GM23248 (cell line): ENCODE measurements around the gene TMEM52B. TPM values are rescaled to one million over a fixed set of nuclear protein-coding genes. Genes with fewer than 3 reads are reported as not detected.
"Not testable (repeated sequence)": the region's sequence is repeated elsewhere in the genome, so short reads cannot be mapped to it uniquely, and the experiment has no call there.

Experiments used
- DNase-seq: peaks from one replicate; pipeline ENCODE4 v3.0.0-alpha.2; 2015
- H2AFZ ChIP-seq: fragments of 200-600 bp; sonication (generic); 2 replicates; pipeline ENCODE4 v1.6.1; 2016; ENCODE audit warnings: antibody characterized with exemption
- H3F3A ChIP-seq: fragments of 200-600 bp; sonication (generic); 2 replicates; pipeline ENCODE4 v1.6.1; 2016; ENCODE audit warnings: mild to moderate bottlenecking, antibody characterized with exemption, mixed run types; ENCODE audit not compliant: insufficient read depth
- H3K27ac ChIP-seq: fragments of 200-600 bp; sonication (generic); 2 replicates; pipeline ENCODE4 v1.5.1; 2016; ENCODE audit warnings: mild to moderate bottlenecking
- H3K27me3 ChIP-seq: fragments of 200-600 bp; sonication (generic); replicated peaks from 2 replicates; pipeline ENCODE4 v1.6.1; 2016; ENCODE audit warnings: mild to moderate bottlenecking; ENCODE audit not compliant: insufficient read depth
- H3K36me3 ChIP-seq: fragments of 200-600 bp; sonication (generic); 2 replicates; pipeline ENCODE4 v1.6.1; 2016; ENCODE audit warnings: low read depth, mild to moderate bottlenecking
- H3K4me1 ChIP-seq: fragments of 200-600 bp; sonication (generic); 2 replicates; pipeline ENCODE4 v1.6.1; 2016; ENCODE audit warnings: mild to moderate bottlenecking; ENCODE audit not compliant: insufficient read depth
- H3K4me2 ChIP-seq: fragments of 200-600 bp; sonication (generic); one replicate; pipeline ENCODE4 v1.6.1; 2016; ENCODE audit warnings: mild to moderate bottlenecking; ENCODE audit not compliant: unreplicated experiment
- H3K4me3 ChIP-seq: fragments of 200-600 bp; sonication (generic); 2 replicates; pipeline ENCODE4 v1.5.1; 2016; ENCODE audit warnings: mild to moderate bottlenecking
- H3K79me2 ChIP-seq: fragments of 200-600 bp; sonication (generic); 2 replicates; pipeline ENCODE4 v1.6.1; 2016; ENCODE audit warnings: mild to moderate bottlenecking; ENCODE audit not compliant: insufficient read depth
- H3K9ac ChIP-seq: fragments of 200-600 bp; sonication (generic); 2 replicates; pipeline ENCODE4 v1.6.1; 2016; ENCODE audit warnings: mild to moderate bottlenecking
- H3K9me2 ChIP-seq: fragments of 200-600 bp; sonication (generic); 2 replicates; pipeline ENCODE4 v1.6.1; 2016; ENCODE audit warnings: mixed run types, mild to moderate bottlenecking, moderate library complexity; ENCODE audit not compliant: insufficient read depth
- H3K9me3 ChIP-seq: fragments of 200-600 bp; sonication (generic); one replicate; pipeline ENCODE4 v1.6.1; 2017; ENCODE audit warnings: low read depth
- H4K20me1 ChIP-seq: fragments of 200-600 bp; sonication (generic); 2 replicates; pipeline ENCODE4 v1.6.0; 2016; ENCODE audit not compliant: insufficient read depth
- EZH2 ChIP-seq: fragments of 200-600 bp; sonication (generic); IDR thresholded peaks from 2 replicates; pipeline ENCODE4 v1.6.1; 2018; ENCODE audit warnings: antibody characterized with exemption, mild to moderate bottlenecking; ENCODE audit not compliant: insufficient read depth, poor library complexity, severe bottlenecking
- EZH2phosphoT487 ChIP-seq: fragments of 200-600 bp; sonication (generic); IDR thresholded peaks from 2 replicates; pipeline ENCODE4 v1.6.1; 2018; ENCODE audit warnings: antibody characterized with exemption, moderate library complexity, mild to moderate bottlenecking, low read depth; ENCODE audit not compliant: insufficient read depth
- WGBS, 2 experiments: methylation state at CpG; one replicate each; pipeline ENCODE4 v1.1.6; 2015 to 2017; ENCODE audit warnings: low lambda C conversion rate in 2 of 2, low coverage in 1 of 2; ENCODE audit errors: missing lambda C conversion rate in 2 of 2; 5-methylcytosine and 5-hydroxymethylcytosine counted together
- in situ Hi-C: fragments of 300-500 bp; cut with MboI; formaldehyde crosslinking; loops from 2 replicates; pipeline ENCODE4 v1.15.0; 2020
- polyA plus RNA-seq: library from polyadenylated mRNA; unstranded; fragments of >200 nt; fragmentation: Nextera tagmentation; extraction: Ambion mirVana; gene quantifications from 2 replicates; pipeline ENCODE4 v1.2.1, GENCODE V29; 2016
- total RNA-seq: library from RNA; depleted of rRNA; stranded (reverse); fragments of >200 nt; shearing (Covaris generic); gene quantifications from 2 replicates; pipeline ENCODE4 v1.2.3, GENCODE V29; 2014

Gene TMEM52B
- total and polyA plus RNA-seq, 2 experiments from 2014 or later = 0.25 to 6.7 TPM

- TF ChIP-seq EZH2phosphoT487 (no peak), EZH2 (no peak)
- H3K79me2 ChIP-seq = no peaks in the 10 kb centered on the region
- no peak overlapping the region for H3K4me3 ChIP-seq
- H3K9me2 ChIP-seq = no peaks in the 10 kb centered on the region
- peak overlapping the region; percentile 67 for H3K27ac ChIP-seq
- peak overlapping the region; percentile 36 for H3K4me2 ChIP-seq
- H3K4me1 ChIP-seq = peaks cover 52% of the 10 kb centered on the region
- H4K20me1 ChIP-seq = no peaks in the 10 kb centered on the region
- WGBS, 2 experiments = 31 to 34% methylated on average over 5 of the region's 5 CpGs
- in situ Hi-C loops = no loop called here
- H3K27me3 ChIP-seq = no peaks in the 10 kb centered on the region
- H3K9me3 ChIP-seq = no peaks in the 10 kb centered on the region
- peak; percentile 96 for DNase-seq
- H3K9ac ChIP-seq = peak overlapping the region; percentile 16; the same call in 1 of the 2 replicates
- H3F3A ChIP-seq = peaks cover 40% of the 10 kb centered on the region
- no peaks in the 10 kb centered on the region for H3K36me3 ChIP-seq
- no peak overlapping the region for H2AFZ ChIP-seq
Observed at GRCh38 chr12:10182354-10183049, 3.7 kb downstream of the TMEM52B start.

DNA sequence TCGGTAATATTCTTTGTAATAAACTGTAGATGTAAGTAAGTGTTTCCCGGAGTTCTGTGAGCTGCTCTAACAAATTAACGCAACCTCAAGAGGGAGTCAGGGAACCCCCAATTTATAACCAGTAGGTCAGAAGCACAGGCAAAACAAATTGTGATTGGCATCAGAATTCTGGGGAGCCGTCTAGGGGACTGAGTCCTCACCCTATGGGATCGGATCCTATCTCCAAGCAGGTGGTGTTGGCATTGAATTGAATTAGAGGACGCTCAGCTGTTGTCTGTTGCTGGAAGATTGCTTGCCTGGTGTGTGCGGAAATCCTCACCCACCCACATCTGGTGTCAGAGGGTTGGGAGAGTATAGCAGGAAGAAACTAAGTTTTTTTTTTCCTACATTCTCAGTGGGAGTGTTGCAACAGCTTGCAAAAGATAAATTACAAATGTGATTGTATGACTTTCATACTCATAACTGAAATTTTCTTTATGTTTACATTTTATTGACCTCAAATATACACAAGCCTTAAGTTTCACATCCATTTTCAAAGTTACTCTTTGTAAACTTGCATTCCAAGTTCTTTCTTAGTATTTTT lies 5.5 kb downstream of the TMEM52B start:
- peak overlapping the region; percentile 17; the same call in 1 of the 2 replicates for H3K4me3 ChIP-seq
- no peaks in the 10 kb centered on the region for H3K79me2 ChIP-seq
- H2AFZ ChIP-seq = peak overlapping the region; percentile 35
- H3F3A ChIP-seq = peaks cover 43% of the 10 kb centered on the region
- peak overlapping the region; percentile 15; the same call in 1 of the 2 replicates for H3K9ac ChIP-seq
- TF ChIP-seq EZH2 (no peak), EZH2phosphoT487 (no peak)
- no peaks in the 10 kb centered on the region for H4K20me1 ChIP-seq
- no peaks in the 10 kb centered on the region for H3K27me3 ChIP-seq
- in situ Hi-C loops = no loop called here
- H3K9me3 ChIP-seq = no peaks in the 10 kb centered on the region
- H3K4me1 ChIP-seq = peaks cover 51% of the 10 kb centered on the region
- peak overlapping the region; percentile 23 for H3K4me2 ChIP-seq
- H3K27ac ChIP-seq = peak overlapping the region; percentile 49
- H3K9me2 ChIP-seq = no peaks in the 10 kb centered on the region
- peak; percentile 77 for DNase-seq
- WGBS, 2 experiments = 29 to 30% methylated on average over 7 of the region's 7 CpGs
- H3K36me3 ChIP-seq = no peaks in the 10 kb centered on the region

DNA sequence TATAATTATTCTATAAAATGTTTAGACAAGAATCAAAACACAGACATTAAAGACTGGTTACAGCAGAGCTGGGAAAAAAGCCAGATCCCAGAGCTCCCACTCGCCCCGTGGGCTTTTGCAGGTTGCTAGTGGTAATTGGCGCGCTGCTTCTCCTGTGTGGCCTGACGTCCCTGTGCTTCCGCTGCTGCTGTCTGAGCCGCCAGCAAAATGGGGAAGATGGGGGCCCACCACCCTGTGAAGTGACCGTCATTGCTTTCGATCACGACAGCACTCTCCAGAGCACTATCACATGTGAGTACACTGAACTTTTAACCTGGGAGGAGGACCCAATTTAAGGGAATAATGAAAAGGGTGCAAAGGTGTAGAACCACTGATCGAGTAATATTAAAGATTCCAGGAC lies 7.5 kb downstream of the TMEM52B start:
- peaks cover 54% of the 10 kb centered on the region for H3F3A ChIP-seq
- H3K9me2 ChIP-seq = no peaks in the 10 kb centered on the region
- peaks cover 56% of the 10 kb centered on the region for H3K4me1 ChIP-seq
- in situ Hi-C loops = no loop called here
- no peak overlapping the region for H3K9ac ChIP-seq
- no peaks in the 10 kb centered on the region for H3K27me3 ChIP-seq
- no peaks in the 10 kb centered on the region for H4K20me1 ChIP-seq
- no peak for DNase-seq
- WGBS, 2 experiments = 84 to 90% methylated on average over 11 of the region's 11 CpGs
- no peaks in the 10 kb centered on the region for H3K36me3 ChIP-seq
- no peaks in the 10 kb centered on the region for H3K9me3 ChIP-seq
- no peak for TF ChIP-seq EZH2
- no peak for TF ChIP-seq EZH2phosphoT487
- no peak overlapping the region for H2AFZ ChIP-seq
- no peak overlapping the region for H3K4me3 ChIP-seq
- H3K27ac ChIP-seq = no peak overlapping the region
- H3K79me2 ChIP-seq = no peaks in the 10 kb centered on the region
- H3K4me2 ChIP-seq = no peak overlapping the region

GRCh38 chr12:10186958-10187357 lies 8.1 kb downstream of the TMEM52B start:
- DNase-seq, H3K9ac ChIP-seq, H3K79me2 ChIP-seq, H3K9me2 ChIP-seq, H2AFZ ChIP-seq, H3K27me3 ChIP-seq, H3K9me3 ChIP-seq, H3K36me3 ChIP-seq, H3K4me2 ChIP-seq, H3K4me3 ChIP-seq, H3K27ac ChIP-seq, in situ Hi-C loops, H4K20me1 ChIP-seq: not testable (repeated sequence)
- H3K4me1 ChIP-seq = peaks cover 59% of the 10 kb centered on the region
- H3F3A ChIP-seq = peaks cover 58% of the 10 kb centered on the region
- WGBS, 2 experiments = 86 to 88% methylated on average over 6 of the region's 6 CpGs

DNA sequence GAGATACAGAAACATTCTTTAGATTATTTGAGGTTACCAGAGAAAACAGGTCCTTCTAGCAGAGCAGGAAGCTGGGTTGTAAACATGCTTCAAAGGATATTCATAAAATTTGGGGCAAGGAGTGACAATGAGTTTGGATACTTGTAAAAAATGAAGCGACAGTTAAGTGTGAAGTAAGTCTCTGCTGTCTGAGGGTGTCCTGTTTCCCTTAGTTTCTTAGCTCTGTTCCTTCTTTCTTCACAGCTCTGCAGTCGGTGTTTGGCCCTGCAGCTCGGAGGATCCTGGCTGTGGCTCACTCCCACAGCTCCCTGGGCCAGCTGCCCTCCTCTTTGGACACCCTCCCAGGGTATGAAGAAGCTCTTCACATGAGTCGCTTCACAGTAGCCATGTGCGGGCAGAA lies 10.8 kb downstream of the TMEM52B start:
- Histone ChIP-seq H3K27me3 (no peaks in the 10 kb centered on the region), H3K79me2 (no peaks in the 10 kb centered on the region), H3F3A (peaks cover 53% of the 10 kb centered on the region), H2AFZ (peak overlapping the region; percentile 45), H3K27ac (peak overlapping the region; percentile 36), H3K9ac (no peak overlapping the region), H3K4me1 (peaks cover 53% of the 10 kb centered on the region), H3K4me2 (peak overlapping the region; percentile 21), H4K20me1 (no peaks in the 10 kb centered on the region), H3K36me3 (no peaks in the 10 kb centered on the region), H3K9me2 (no peaks in the 10 kb centered on the region), H3K4me3 (no peak overlapping the region), H3K9me3 (no peaks in the 10 kb centered on the region)
- TF ChIP-seq EZH2 = no peak
- no peak for TF ChIP-seq EZH2phosphoT487
- peak; percentile 79 for DNase-seq
- WGBS, 2 experiments = 22 to 26% methylated on average over 5 of the region's 5 CpGs
- in situ Hi-C loops = no loop called here
